ENCODE measurements around the gene C1orf146. TPM values are rescaled to one million over a fixed set of nuclear protein-coding genes. Genes with fewer than 3 reads are reported as not detected.

The C1orf146 gene
- total RNA-seq, 1 donor from 2014 or later = not detected

DNA sequence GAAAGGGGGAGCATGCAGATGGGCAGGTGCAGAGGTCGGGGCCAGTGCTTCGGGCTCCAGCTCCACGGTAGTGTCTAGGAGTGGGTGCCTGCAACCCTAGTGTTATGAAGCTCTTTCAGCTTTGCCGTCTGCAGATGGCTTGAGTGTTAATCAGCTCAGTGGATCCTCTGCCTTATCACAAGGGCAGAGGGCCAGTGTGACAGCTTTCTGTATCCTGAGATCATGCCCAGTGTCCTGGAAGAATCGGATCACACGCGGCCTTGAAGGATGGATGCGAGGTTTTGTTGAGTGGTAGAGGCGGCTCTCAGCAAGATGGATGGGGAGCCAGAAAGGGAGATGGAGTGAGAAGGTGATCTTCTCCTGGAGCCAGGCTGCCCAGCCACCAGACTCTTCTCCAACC lies 25.5 kb upstream of the C1orf146 start:
- Mint-ChIP-seq H3K27me3 (ENCODE audit: insufficient read depth, low read depth) (no peaks in the 10 kb centered on the region), H3K4me3 (no peak overlapping the region)
- H2AFZ ChIP-seq (replicated peaks) = no peak overlapping the region

DNA sequence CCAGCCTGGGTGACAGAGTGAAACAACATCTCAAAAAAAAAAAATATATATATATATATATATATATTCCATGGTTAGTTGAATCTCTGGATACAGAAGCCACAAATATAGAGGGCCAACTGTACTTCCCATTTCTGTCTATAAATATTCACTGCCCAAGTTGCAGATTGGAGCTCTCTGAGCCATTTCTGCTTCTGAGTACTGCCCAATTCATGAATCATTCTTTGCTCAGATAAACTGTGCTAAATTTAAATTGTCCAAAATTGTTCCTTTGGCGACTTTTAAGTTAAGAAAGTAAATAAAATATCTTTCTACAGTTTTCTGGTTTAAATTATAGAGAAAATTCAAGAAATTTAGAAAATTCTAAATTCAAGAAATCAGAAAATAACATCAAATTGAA lies 23.2 kb upstream of the C1orf146 start:
- Mint-ChIP-seq H3K27me3 (ENCODE audit: insufficient read depth, low read depth) (no peaks in the 10 kb centered on the region), H3K4me3 (no peak overlapping the region), H3K9me3 (no peaks in the 10 kb centered on the region), H3K36me3 (no peaks in the 10 kb centered on the region), H3K4me1 (peaks cover 2% of the 10 kb centered on the region), H3K27ac (no peak overlapping the region)
- no peak overlapping the region for H3K27ac ChIP-seq
- H3K4me2 ChIP-seq = no peak overlapping the region
- no peaks in the 10 kb centered on the region for H3K79me2 ChIP-seq (ENCODE audit: low read depth)
- H3K4me1 ChIP-seq = no peaks in the 10 kb centered on the region
- no peaks in the 10 kb centered on the region for H4K20me1 ChIP-seq (ENCODE audit: low read depth)
- no peak overlapping the region for H2AFZ ChIP-seq (replicated peaks)
- no peak for TF ChIP-seq EZH2phosphoT487 (IDR thresholded peaks at IDR 0.05)
- TF ChIP-seq, protein P1, sequence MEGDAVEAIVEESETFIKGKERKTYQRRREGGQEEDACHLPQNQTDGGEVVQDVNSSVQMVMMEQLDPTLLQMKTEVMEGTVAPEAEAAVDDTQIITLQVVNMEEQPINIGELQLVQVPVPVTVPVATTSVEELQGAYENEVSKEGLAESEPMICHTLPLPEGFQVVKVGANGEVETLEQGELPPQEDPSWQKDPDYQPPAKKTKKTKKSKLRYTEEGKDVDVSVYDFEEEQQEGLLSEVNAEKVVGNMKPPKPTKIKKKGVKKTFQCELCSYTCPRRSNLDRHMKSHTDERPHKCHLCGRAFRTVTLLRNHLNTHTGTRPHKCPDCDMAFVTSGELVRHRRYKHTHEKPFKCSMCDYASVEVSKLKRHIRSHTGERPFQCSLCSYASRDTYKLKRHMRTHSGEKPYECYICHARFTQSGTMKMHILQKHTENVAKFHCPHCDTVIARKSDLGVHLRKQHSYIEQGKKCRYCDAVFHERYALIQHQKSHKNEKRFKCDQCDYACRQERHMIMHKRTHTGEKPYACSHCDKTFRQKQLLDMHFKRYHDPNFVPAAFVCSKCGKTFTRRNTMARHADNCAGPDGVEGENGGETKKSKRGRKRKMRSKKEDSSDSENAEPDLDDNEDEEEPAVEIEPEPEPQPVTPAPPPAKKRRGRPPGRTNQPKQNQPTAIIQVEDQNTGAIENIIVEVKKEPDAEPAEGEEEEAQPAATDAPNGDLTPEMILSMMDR (IDR thresholded peaks at IDR 0.05) = no peak
- no peak for TF ChIP-seq EZH2 (IDR thresholded peaks at IDR 0.05)
- no peaks in the 10 kb centered on the region for H3K36me3 ChIP-seq
- DNase-seq (ENCODE audit: low spot score) = no peak
- H3K9me3 ChIP-seq (ENCODE audit: low read depth) = no peaks in the 10 kb centered on the region
- H3K27me3 ChIP-seq = no peaks in the 10 kb centered on the region
- no peak overlapping the region for H3K9ac ChIP-seq
- no peak overlapping the region for H3K4me3 ChIP-seq
- no peaks in the 10 kb centered on the region for H3F3A ChIP-seq (ENCODE audit: low read depth)

More for the DNA sequence above, 25.5 kb upstream of the C1orf146 start:
- DNase-seq (ENCODE audit: low spot score) = no peak
- Histone ChIP-seq H3F3A (ENCODE audit: low read depth) (no peaks in the 10 kb centered on the region), H3K27me3 (no peaks in the 10 kb centered on the region), H3K27ac (no peak overlapping the region), H3K9me3 (ENCODE audit: low read depth) (no peaks in the 10 kb centered on the region), H3K4me2 (no peak overlapping the region), H3K9ac (no peak overlapping the region), H3K4me3 (no peak overlapping the region), H3K4me1 (no peaks in the 10 kb centered on the region), H4K20me1 (ENCODE audit: low read depth) (no peaks in the 10 kb centered on the region), H3K79me2 (ENCODE audit: low read depth) (no peaks in the 10 kb centered on the region), H3K36me3 (no peaks in the 10 kb centered on the region)
- Mint-ChIP-seq H3K36me3 (no peaks in the 10 kb centered on the region), H3K9me3 (no peaks in the 10 kb centered on the region), H3K27ac (no peak overlapping the region), H3K4me1 (peaks cover 2% of the 10 kb centered on the region)
- TF ChIP-seq EZH2phosphoT487 (IDR thresholded peaks at IDR 0.05) = no peak
- TF ChIP-seq EZH2 (IDR thresholded peaks at IDR 0.05) = no peak
- TF ChIP-seq, protein P1 (IDR thresholded peaks at IDR 0.05) = no peak

DNA sequence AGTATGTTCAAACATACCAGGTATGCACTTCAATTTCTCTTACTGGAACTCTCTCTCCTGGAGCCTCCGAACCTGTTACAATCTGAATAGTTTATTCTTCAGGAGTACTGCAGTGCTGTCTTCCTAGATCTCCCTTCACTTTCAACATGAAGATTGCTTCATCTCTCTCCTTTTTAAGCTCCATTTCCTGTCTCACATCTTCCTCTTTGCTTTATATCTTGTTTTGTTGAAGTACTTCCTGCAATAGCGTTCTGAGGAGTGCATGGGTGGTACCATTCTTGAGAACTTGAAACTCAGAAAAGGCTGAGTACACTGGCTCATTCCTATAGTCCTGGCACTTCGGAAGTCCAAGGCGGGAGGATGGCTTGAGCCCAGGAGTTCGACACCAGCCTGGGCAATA lies 15.7 kb upstream of the C1orf146 start:
- Histone ChIP-seq H3K4me3 (no peak overlapping the region), H3K27me3 (no peaks in the 10 kb centered on the region), H3K4me2 (no peak overlapping the region), H2AFZ (replicated peaks) (peak overlapping the region; percentile 38), H3K9me3 (ENCODE audit: low read depth) (no peaks in the 10 kb centered on the region), H3K9ac (no peak overlapping the region), H4K20me1 (ENCODE audit: low read depth) (no peaks in the 10 kb centered on the region), H3K4me1 (no peaks in the 10 kb centered on the region), H3K27ac (no peak overlapping the region), H3K36me3 (no peaks in the 10 kb centered on the region), H3F3A (ENCODE audit: low read depth) (no peaks in the 10 kb centered on the region), H3K79me2 (ENCODE audit: low read depth) (no peaks in the 10 kb centered on the region)
- no peak for DNase-seq (ENCODE audit: low spot score)
- Mint-ChIP-seq H3K27ac (no peak overlapping the region), H3K27me3 (ENCODE audit: insufficient read depth, low read depth) (no peaks in the 10 kb centered on the region), H3K4me3 (no peak overlapping the region), H3K9me3 (no peaks in the 10 kb centered on the region), H3K36me3 (no peaks in the 10 kb centered on the region), H3K4me1 (no peaks in the 10 kb centered on the region)
- no peak for TF ChIP-seq EZH2 (IDR thresholded peaks at IDR 0.05)
- TF ChIP-seq EZH2phosphoT487 (IDR thresholded peaks at IDR 0.05) = no peak
- TF ChIP-seq, protein P1 (IDR thresholded peaks at IDR 0.05) = no peak
